ENCODE measurements around the gene MDFI.

DNA sequence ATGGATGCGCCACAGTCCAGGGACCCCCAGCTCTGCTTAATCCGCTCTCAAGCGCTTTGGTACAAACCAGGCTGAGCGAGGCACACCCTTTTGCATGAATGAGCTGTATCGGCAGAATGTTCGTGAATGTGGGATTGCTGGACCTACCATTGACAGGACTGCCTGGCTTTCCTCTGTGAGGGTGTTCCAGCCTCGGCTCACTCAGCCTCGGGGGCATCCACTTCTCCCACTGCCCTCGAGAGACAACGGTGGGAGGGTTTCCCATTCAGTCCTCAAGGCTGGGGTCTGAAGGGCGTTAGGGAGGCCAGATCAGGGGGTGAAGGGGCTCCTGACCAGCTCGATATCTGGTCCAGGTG, 17.4 kb downstream of the MDFI start:
- TF ChIP-seq REST (IDR thresholded peaks at IDR 0.05; ENCODE audit: insufficient read depth in 1 of 2, low read depth in 2 of 2, low read length in 2 of 2) (no peak), POLR2AphosphoS5 (IDR thresholded peaks at IDR 0.05; ENCODE audit: low read depth, low read length) (no peak)
